Kidney (tissue), 14 donors: ENCODE data around the gene SPOCK1. TPM values are rescaled to one million over a fixed set of nuclear protein-coding genes. Genes with fewer than 3 reads are reported as not detected.

Experiments
- DNase-seq, 5 donors: peaks; one replicate each; pipeline ENCODE4 v3.0.0-alpha.2; 2013 to 2020
- FAIRE-seq: peaks from 2 replicates; lab custom pipeline; 2012; peaks lifted over from hg19 to GRCh38; lab: Jason Lieb, UNC
- H3K27ac ChIP-seq, 2 donors: one replicate each; pipeline ENCODE4 v1.7.0; 2013; ENCODE audit warnings: low read depth in 2 of 2, low read length in 2 of 2, inconsistent platforms in 1 of 2
- H3K27me3 ChIP-seq: one replicate; pipeline ENCODE4 v1.7.1; 2013; ENCODE audit warnings: low read length, inconsistent platforms; ENCODE audit not compliant: control insufficient read depth, insufficient read depth
- H3K36me3 ChIP-seq, 3 donors: one replicate each; pipeline versions ENCODE4 v1.7.0 to v1.7.1; 2013; ENCODE audit warnings: low read length in 3 of 3, control low read depth in 1 of 3, inconsistent platforms in 1 of 3; ENCODE audit not compliant: insufficient read depth in 3 of 3, control insufficient read depth in 2 of 3
- H3K4me1 ChIP-seq, 3 donors: one replicate each; pipeline versions ENCODE4 v1.7.0 to v1.7.1; 2013; ENCODE audit warnings: low read length in 3 of 3, inconsistent platforms in 1 of 3, low read depth in 1 of 3; ENCODE audit not compliant: control insufficient read depth in 2 of 3, insufficient read depth in 2 of 3
- H3K4me3 ChIP-seq, 3 donors: one replicate each; pipeline versions ENCODE4 v1.7.0 to v1.8.1; 2013; ENCODE audit warnings: low read length in 3 of 3, control low read depth in 1 of 3, inconsistent platforms in 1 of 3
- H3K9ac ChIP-seq, 3 donors: one replicate each; pipeline versions ENCODE4 v1.7.0 to v1.7.1; 2013; ENCODE audit warnings: low read length in 3 of 3, control low read depth in 1 of 3, inconsistent platforms in 1 of 3
- H3K9me3 ChIP-seq, 3 donors: one replicate each; pipeline versions ENCODE4 v1.7.0 to v1.7.1; 2013; ENCODE audit warnings: low read length in 3 of 3, control low read depth in 1 of 3, inconsistent platforms in 1 of 3; ENCODE audit not compliant: control insufficient read depth in 2 of 3, insufficient read depth in 1 of 3
- CTCF ChIP-seq: IDR thresholded peaks from 3 replicates; pipeline ENCODE4 v1.5.1; 2012; ENCODE audit warnings: mild to moderate bottlenecking, moderate library complexity, borderline replicate concordance; ENCODE audit not compliant: insufficient read depth; ENCODE audit errors: extremely low read depth
- intact Hi-C: fragments of 100-400 bp; cut with DNase I; formaldehyde crosslinking; loops from one replicate; pipeline ENCODE4 v1.11.1; 2022
- polyA plus RNA-seq: library from polyadenylated mRNA; stranded (reverse); fragments of 350-450 nt; fragmentation: Illumina TruSeq; extraction: RNeasy Lipid Tissue Mini Kit (QIAGEN cat#74804); gene quantifications from one replicate; pipeline ENCODE4 v1.2.3, GENCODE V29; 2014; ENCODE audit warnings: low read depth, low replicate concordance; ENCODE audit not compliant: insufficient read depth
- total RNA-seq: library from RNA; stranded (reverse); fragmentation: NEBNext Ultra II Directional; extraction: Animal tissue kit (Norgen Biotek cat#: 25700); gene quantifications from one replicate; pipeline ENCODE4 v1.2.1, GENCODE V29; 2021
- donor health status: control.
- donor health status: control.
- donor health status: control.
- donor health status: control.
- donor health status: control.
- donor health status: DM: yes; HTN: yes; CAD: no.
- donor health status: Normal renal cell carcinoma (clear cell type).

SPOCK1 gene
- total and polyA plus RNA-seq, 2 donors from 2014 or later, result 15.7 to 32.8 TPM

GRCh38 chr5:137385064-137385463 lies 114.1 kb downstream of the SPOCK1 start:
- intact Hi-C loops, result no loop called here
- Histone ChIP-seq H3K9ac (no peak overlapping the region), H3K4me3 (no peak overlapping the region), H3K27ac (no peak overlapping the region), H3K9me3 (no peaks in the 10 kb centered on the region), H3K36me3 (no peaks in the 10 kb centered on the region), H3K27me3 (no peaks in the 10 kb centered on the region), H3K4me1 (no peaks in the 10 kb centered on the region)
- no peak for FAIRE-seq
- no peak for DNase-seq
- TF ChIP-seq CTCF, result no peak

- Histone ChIP-seq H3K9ac (no peak overlapping the region), H3K27ac (no peak overlapping the region), H3K9me3 (no peaks in the 10 kb centered on the region), H3K4me3 (no peak overlapping the region), H3K36me3 (no peaks in the 10 kb centered on the region), H3K27me3 (no peaks in the 10 kb centered on the region), H3K4me1 (no peaks in the 10 kb centered on the region)
- no peak for FAIRE-seq
- intact Hi-C loops, result no loop called here
- DNase-seq, result no peak
- TF ChIP-seq CTCF, result no peak
These were observed 115.2 kb downstream of the SPOCK1 start for GRCh38 chr5:137383909-137384308.

- no peaks in the 10 kb centered on the region for H3K4me1 ChIP-seq
- TF ChIP-seq CTCF, result no peak
- FAIRE-seq (no peak), DNase-seq (no peak)
- H3K27ac ChIP-seq, result no peak overlapping the region
- no peaks in the 10 kb centered on the region for H3K27me3 ChIP-seq
- intact Hi-C loops, result no loop called here
- H3K4me3 ChIP-seq, result no peak overlapping the region
- H3K36me3 ChIP-seq, result no peaks in the 10 kb centered on the region
- no peak overlapping the region for H3K9ac ChIP-seq
- H3K9me3 ChIP-seq, result no peaks in the 10 kb centered on the region
These were observed 117.6 kb downstream of the SPOCK1 start for GRCh38 chr5:137381555-137381954.
